ENCODE results near the gene PSMA6. TPM values are rescaled to one million over a fixed set of nuclear protein-coding genes. Genes with fewer than 3 reads are reported as not detected.

Gene PSMA6
- total and polyA plus RNA-seq, 2 of the 13 experiments (the other 11 are each of a cell fraction or from before 2014, with no cell fraction given), result 525 to 1,109 TPM

GRCh38 chr14:35355981-35356841, 64.0 kb downstream of the PSMA6 start (continued):
- TF ChIP-seq ARNTL (CRISPR knock-in tag; IDR thresholded peaks at IDR 0.05) (peak; percentile 87), ZNF317 (CRISPR knock-in tag; IDR thresholded peaks at IDR 0.05) (peak; percentile 71; the same call in 1 of the 2 replicates), PAXIP1 (CRISPR knock-in tag; conservative IDR thresholded peaks at IDR 0.05) (peak; percentile 94), REPIN1 (CRISPR knock-in tag; IDR thresholded peaks at IDR 0.05; ENCODE audit: borderline replicate concordance, low read depth) (0 out of 2 replicates have a peak, but pooled peaks have one; percentile 29), ZKSCAN8 (CRISPR knock-in tag; IDR thresholded peaks at IDR 0.05; ENCODE audit: borderline replicate concordance) (peak; percentile 91; the same call in 1 of the 2 replicates), ZNF777 (CRISPR knock-in tag; IDR thresholded peaks at IDR 0.05) (no peak), LCORL (IDR thresholded peaks at IDR 0.05) (peak; percentile 74), LCORL (CRISPR knock-in tag; IDR thresholded peaks at IDR 0.05) (peak; percentile 96), ZNF180 (CRISPR knock-in tag; IDR thresholded peaks at IDR 0.05; ENCODE audit: borderline replicate concordance, low read depth) (peak; percentile 56; the same call in 1 of the 2 replicates), ZNF496 (CRISPR knock-in tag; IDR thresholded peaks at IDR 0.05; ENCODE audit: insufficient replicate concordance) (no peak), MXD3 (CRISPR knock-in tag; IDR thresholded peaks at IDR 0.05) (no peak; the same call in 1 of the 2 replicates), ATF5 (CRISPR knock-in tag; IDR thresholded peaks at IDR 0.05; ENCODE audit: low read depth) (no peak), THAP11 (CRISPR knock-in tag; IDR thresholded peaks at IDR 0.05) (peak; percentile 74), GLMP (CRISPR knock-in tag; IDR thresholded peaks at IDR 0.05; ENCODE audit: borderline replicate concordance) (no peak), ZNF720 (CRISPR knock-in tag; IDR thresholded peaks at IDR 0.05) (no peak), BCL3 (CRISPR knock-in tag; IDR thresholded peaks at IDR 0.05) (peak; percentile 89), MAFK (conservative IDR thresholded peaks at IDR 0.05 in 1 of 2, IDR thresholded peaks at IDR 0.05 in 1 of 2; ENCODE audit: low read length in 2 of 2) (no peak), TBL1XR1 (IDR thresholded peaks at IDR 0.05; ENCODE audit: borderline replicate concordance, low read length, partially characterized antibody) (peak; percentile 93)
